Endothelial cell of umbilical vein (primary cell): ENCODE data around the gene CAPZA2. TPM values are rescaled to one million over a fixed set of nuclear protein-coding genes. Genes with fewer than 3 reads are reported as not detected.

Experiments used
- BruUV-seq: library from RNA; stranded (reverse); fragments of 400-500 nt; replicated peaks from 2 replicates; lab custom pipeline; 2021; lab: Mats Ljungman, UMichigan
- CTCF ChIA-PET: fragments of 300-600, 350-600 bp; sonication (Branson Sonifier 250); formaldehyde crosslinking; loops from one replicate; lab custom pipeline; 2021; ENCODE audit warnings: antibody characterized with exemption, inconsistent platforms; lab: Charles Lee
- POLR2A ChIA-PET: fragments of 300-600, 350-600 bp; sonication (Branson Sonifier 250); formaldehyde crosslinking; loops from one replicate; lab custom pipeline; 2021; ENCODE audit warnings: antibody characterized with exemption, inconsistent platforms; lab: Charles Lee
- DNase-seq: peaks from one replicate; pipeline ENCODE4 v3.0.0-alpha.2; 2011; ENCODE audit warnings: low read depth, low spot score
- FAIRE-seq: peaks from 2 replicates; lab custom pipeline; 2011; peaks lifted over from hg19 to GRCh38; lab: Jason Lieb, UNC
- H2AFZ ChIP-seq: 2 replicates; pipeline ENCODE4 v1.6.0; 2012; ENCODE audit warnings: low read depth, low read length, control low read depth, inconsistent platforms
- H3K27ac ChIP-seq: 2 replicates; pipeline ENCODE4 v1.5.1; 2011; ENCODE audit warnings: low read depth, mild to moderate bottlenecking, control low read depth, low read length, moderate library complexity; ENCODE audit not compliant: insufficient read depth
- H3K27me3 ChIP-seq, 2 experiments: 2 replicates each; pipeline versions ENCODE4 v1.6.0 to v1.6.1; 2011; ENCODE audit warnings: low read length in 2 of 2, mixed read lengths in 1 of 2; ENCODE audit not compliant: control insufficient read depth in 2 of 2, insufficient read depth in 2 of 2
- H3K36me3 ChIP-seq, 2 experiments: 2 replicates in 1 of 2; 3 replicates in 1 of 2; pipeline ENCODE4 v1.5.1; 2011; ENCODE audit warnings: low read length in 2 of 2, mild to moderate bottlenecking in 1 of 2, moderate library complexity in 1 of 2; ENCODE audit not compliant: control insufficient read depth in 2 of 2, insufficient read depth in 2 of 2; ENCODE audit errors: extremely low read depth in 1 of 2
- H3K4me1 ChIP-seq: 3 replicates; pipeline ENCODE4 v1.5.1; 2011; ENCODE audit warnings: mild to moderate bottlenecking, low read length; ENCODE audit not compliant: control insufficient read depth, insufficient read depth; ENCODE audit errors: extremely low read depth
- H3K4me2 ChIP-seq: 2 replicates; pipeline ENCODE4 v1.6.1; 2011; ENCODE audit warnings: low read length, control low read depth, mixed read lengths; ENCODE audit not compliant: insufficient read depth
- H3K4me3 ChIP-seq, 3 experiments: fragments of 200-600 bp in 1 of 3; sonication (generic), shearing (Covaris generic) in 1 of 3; replicated peaks in 1 of 3; 2 replicates each; pipeline ENCODE4 v1.5.1; 2011 to 2016; ENCODE audit warnings: control low read depth in 3 of 3, low read length in 3 of 3, mild to moderate bottlenecking in 2 of 3, inconsistent platforms in 1 of 3, low read depth in 1 of 3, moderate library complexity in 1 of 3; ENCODE audit not compliant: insufficient read depth in 1 of 3
- H3K79me2 ChIP-seq: 2 replicates; pipeline ENCODE4 v1.6.0; 2012; ENCODE audit warnings: low read length, inconsistent platforms; ENCODE audit not compliant: control insufficient read depth, insufficient read depth
- H3K9ac ChIP-seq: replicated peaks from 2 replicates; pipeline ENCODE3; 2011; ENCODE audit warnings: low read length, control low read depth; ENCODE audit not compliant: insufficient read depth; ENCODE audit errors: extremely low read depth
- H3K9me1 ChIP-seq: replicated peaks from 3 replicates; pipeline ENCODE4 v1.6.0; 2011; ENCODE audit warnings: mild to moderate bottlenecking, low read length; ENCODE audit not compliant: control insufficient read depth, insufficient read depth; ENCODE audit errors: extremely low read depth
- H3K9me3 ChIP-seq: replicated peaks from 2 replicates; pipeline ENCODE4 v1.5.1; 2012; ENCODE audit warnings: low read length, inconsistent platforms; ENCODE audit not compliant: control insufficient read depth, insufficient read depth
- H4K20me1 ChIP-seq: replicated peaks from 2 replicates; pipeline ENCODE3; 2011; ENCODE audit warnings: mild to moderate bottlenecking, low read length; ENCODE audit not compliant: control insufficient read depth, insufficient read depth; ENCODE audit errors: extremely low read depth
- EZH2 ChIP-seq: IDR thresholded peaks from 2 replicates; pipeline ENCODE4 v1.6.1; 2012; ENCODE audit warnings: borderline replicate concordance, low read depth, mild to moderate bottlenecking, moderate library complexity, low read length, inconsistent platforms; ENCODE audit not compliant: severe bottlenecking
- FOS ChIP-seq: IDR thresholded peaks from 2 replicates; pipeline ENCODE4 v1.6.1; 2011; ENCODE audit warnings: mild to moderate bottlenecking, low read length, moderate library complexity, borderline replicate concordance; ENCODE audit not compliant: insufficient read depth
- GATA2 ChIP-seq: IDR thresholded peaks from 2 replicates; pipeline ENCODE4 v1.7.0; 2011; ENCODE audit warnings: low read depth, mild to moderate bottlenecking, moderate library complexity, mixed read lengths, low read length; ENCODE audit not compliant: insufficient read length, insufficient read depth
- JUN ChIP-seq: IDR thresholded peaks from 2 replicates; pipeline ENCODE4 v1.6.1; 2011; ENCODE audit warnings: borderline replicate concordance, low read depth; ENCODE audit not compliant: insufficient read length, insufficient read depth
- MYC ChIP-seq: IDR thresholded peaks from one replicate; pipeline ENCODE4 v1.6.1; 2011; ENCODE audit warnings: mild to moderate bottlenecking, low read depth, low read length
- POLR2A ChIP-seq: IDR thresholded peaks from 2 replicates; pipeline ENCODE4 v1.6.1; 2012; ENCODE audit warnings: low read depth, mild to moderate bottlenecking, control low read depth, low read length
- POLR2AphosphoS5 ChIP-seq: IDR thresholded peaks from 2 replicates; pipeline ENCODE4 v1.6.1; 2012; ENCODE audit warnings: low read depth, mild to moderate bottlenecking, control low read depth, low read length, moderate library complexity; ENCODE audit not compliant: insufficient read depth
- dilution Hi-C: fragments of 300-500 bp; cut with MboI; formaldehyde crosslinking; loops from one replicate; pipeline ENCODE4 v1.15.0; 2019; ENCODE audit warnings: low sequenced_read_pairs; ENCODE audit not compliant: extremely low pct_ligation_motif_present
- intact Hi-C: fragments of 100-400 bp; cut with micrococcal nuclease; formaldehyde crosslinking; loops from one replicate; pipeline ENCODE4 v1.10.0; 2022
- polyA plus RNA-seq, 4 experiments: library from polyadenylated mRNA; depleted of rRNA in 3 of 4; stranded (reverse) in 3 of 4; unstranded in 1 of 4; fragments of >200 nt; gene quantifications; 2 replicates each; pipeline versions ENCODE4 v1.2.1 to v1.2.3, GENCODE V29; 2011 to 2012; ENCODE audit warnings: missing spikeins in 1 of 4
- total RNA-seq: library from RNA; stranded (reverse); gene quantifications from 2 replicates; pipeline ENCODE4 v1.2.3, GENCODE V29; 2021
- TF ChIP-seq, protein P1 (sequence below), 2 donors: IDR thresholded peaks; 1 replicate in 1 of 2; 2 replicates in 1 of 2; pipeline ENCODE4 v1.5.1; 2011; ENCODE audit warnings: low read length in 2 of 2, mild to moderate bottlenecking in 2 of 2, moderate library complexity in 2 of 2, control low read depth in 1 of 2, inconsistent platforms in 1 of 2, low read depth in 1 of 2; ENCODE audit not compliant: insufficient read depth in 1 of 2; ENCODE audit errors: extremely low read depth in 1 of 2
- TF ChIP-seq, protein P2 (sequence below): IDR thresholded peaks from 2 replicates; pipeline ENCODE4 v1.6.1; 2011; ENCODE audit not compliant: insufficient read depth, insufficient read length

CAPZA2 gene
- total and polyA plus RNA-seq, 2 donors (not counting 3 experiments of a cell fraction or from before 2014, with no cell fraction given): 48.1 to 347 TPM

DNA sequence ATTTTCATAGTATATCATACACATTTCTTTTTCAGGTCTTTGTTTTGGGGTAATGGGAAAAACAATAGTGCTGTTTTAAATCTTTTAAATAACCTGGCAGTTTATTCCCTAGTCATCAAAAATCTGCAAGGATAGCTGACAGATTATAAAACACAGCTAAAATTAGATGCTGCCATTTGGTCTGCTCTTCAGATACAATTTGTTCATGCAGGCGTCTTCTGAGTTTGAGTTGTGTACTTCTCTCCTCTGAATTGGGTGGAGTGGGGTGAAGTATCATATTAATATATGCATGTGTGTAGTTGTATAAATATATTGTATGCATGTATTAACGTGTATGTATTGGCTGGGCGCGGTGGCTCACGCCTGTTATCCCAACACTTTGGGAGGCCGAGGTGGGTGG lies 48.0 kb downstream of the CAPZA2 start:
- no peaks in the 10 kb centered on the region for H3K4me1 ChIP-seq
- FAIRE-seq: no peak
- dilution Hi-C loops (no loop called here), intact Hi-C loops (no loop called here)
- no peaks in the 10 kb centered on the region for H3K27me3 ChIP-seq
- peaks cover 13% of the 10 kb centered on the region for H3K79me2 ChIP-seq
- ChIA-PET POLR2A (interaction anchor here (0.6 kb wide), 1 partner anchor 1927 kb away, joined by 3 read pairs; no protein-coding TSS in a partner anchor), CTCF (interaction anchor here (0.7 to 1.1 kb wide), 2 partner anchors 159 to 217 kb away, joined by 3 read pairs; no protein-coding TSS in a partner anchor)
- H3K9me3 ChIP-seq: no peaks in the 10 kb centered on the region
- peaks cover 2% of the 10 kb centered on the region for H4K20me1 ChIP-seq
- TF ChIP-seq POLR2A (no peak), EZH2 (no peak), POLR2AphosphoS5 (no peak), JUN (no peak), FOS (no peak), MYC (no peak), GATA2 (no peak)
- TF ChIP-seq, protein P1, sequence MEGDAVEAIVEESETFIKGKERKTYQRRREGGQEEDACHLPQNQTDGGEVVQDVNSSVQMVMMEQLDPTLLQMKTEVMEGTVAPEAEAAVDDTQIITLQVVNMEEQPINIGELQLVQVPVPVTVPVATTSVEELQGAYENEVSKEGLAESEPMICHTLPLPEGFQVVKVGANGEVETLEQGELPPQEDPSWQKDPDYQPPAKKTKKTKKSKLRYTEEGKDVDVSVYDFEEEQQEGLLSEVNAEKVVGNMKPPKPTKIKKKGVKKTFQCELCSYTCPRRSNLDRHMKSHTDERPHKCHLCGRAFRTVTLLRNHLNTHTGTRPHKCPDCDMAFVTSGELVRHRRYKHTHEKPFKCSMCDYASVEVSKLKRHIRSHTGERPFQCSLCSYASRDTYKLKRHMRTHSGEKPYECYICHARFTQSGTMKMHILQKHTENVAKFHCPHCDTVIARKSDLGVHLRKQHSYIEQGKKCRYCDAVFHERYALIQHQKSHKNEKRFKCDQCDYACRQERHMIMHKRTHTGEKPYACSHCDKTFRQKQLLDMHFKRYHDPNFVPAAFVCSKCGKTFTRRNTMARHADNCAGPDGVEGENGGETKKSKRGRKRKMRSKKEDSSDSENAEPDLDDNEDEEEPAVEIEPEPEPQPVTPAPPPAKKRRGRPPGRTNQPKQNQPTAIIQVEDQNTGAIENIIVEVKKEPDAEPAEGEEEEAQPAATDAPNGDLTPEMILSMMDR (IDR thresholded peaks at IDR 0.05; ENCODE audit: extremely low read depth in 1 of 2, insufficient read depth in 1 of 2, low read depth in 1 of 2, low read length in 2 of 2): no peak
- TF ChIP-seq, protein P2, sequence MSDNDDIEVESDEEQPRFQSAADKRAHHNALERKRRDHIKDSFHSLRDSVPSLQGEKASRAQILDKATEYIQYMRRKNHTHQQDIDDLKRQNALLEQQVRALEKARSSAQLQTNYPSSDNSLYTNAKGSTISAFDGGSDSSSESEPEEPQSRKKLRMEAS: no peak
- BruUV-seq: no TSS peak
- H3K36me3 ChIP-seq: peaks cover 15 to 24% of the 10 kb centered on the region in 2 experiments
- no peak for DNase-seq
- H3K27ac ChIP-seq: no peak overlapping the region
- H2AFZ ChIP-seq: no peak overlapping the region
- no peaks in the 10 kb centered on the region for H3K9me1 ChIP-seq
- H3K9ac ChIP-seq: no peak overlapping the region
- no peak overlapping the region for H3K4me2 ChIP-seq
- no peak overlapping the region for H3K4me3 ChIP-seq
